Measurements from ENCODE around the gene DCDC2. TPM values are rescaled to one million over a fixed set of nuclear protein-coding genes. Genes with fewer than 3 reads are reported as not detected.
"Not testable (repeated sequence)": the region's sequence is repeated elsewhere in the genome, so short reads cannot be mapped to it uniquely, and the experiment has no call there.

Gene DCDC2
- total and polyA plus RNA-seq, 7 donors: 0.45 to 3.1 (median 0.74) TPM

DNA sequence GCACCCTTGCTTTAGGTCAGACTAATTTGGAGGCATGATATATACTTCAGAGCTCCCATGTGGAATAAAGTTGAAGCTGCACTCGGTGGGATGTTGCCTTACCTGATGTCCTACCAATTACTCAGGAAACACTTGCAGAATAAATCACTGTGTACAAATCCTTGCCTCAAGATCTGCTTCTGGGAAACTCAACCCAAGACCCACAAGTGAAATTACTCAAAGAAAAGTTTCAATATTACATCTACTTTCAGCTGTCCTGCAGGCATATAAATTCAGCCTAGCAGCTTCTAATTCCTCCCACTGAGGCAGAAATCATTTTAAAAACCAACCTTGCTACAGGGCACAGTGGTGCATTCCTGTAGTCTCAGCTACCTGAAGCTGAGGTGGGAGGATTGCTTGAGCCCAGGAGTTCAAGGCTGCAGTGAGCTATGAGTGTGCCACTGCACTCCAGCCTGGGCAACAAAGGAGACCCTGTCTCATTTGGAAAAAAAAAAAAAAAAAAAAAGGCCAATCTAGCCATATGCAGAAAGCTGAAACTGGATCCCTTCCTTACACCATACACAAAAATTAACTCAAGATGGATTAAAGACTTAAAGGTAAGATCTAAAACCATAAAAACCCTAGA, 20.7 kb upstream of the DCDC2 start:
- Histone ChIP-seq H3K27me3 (ENCODE audit: insufficient read depth in 3 of 3, low read length in 2 of 3) (no peaks in the 10 kb centered on the region), H3K36me3 (ENCODE audit: insufficient read depth in 1 of 2, low read depth in 1 of 2) (no peaks in the 10 kb centered on the region), H3K9me3 (no peaks in the 10 kb centered on the region), H3K4me3 (no peak overlapping the region), H3K4me1 (no peaks in the 10 kb centered on the region), H3K27ac (no peak overlapping the region)
- ATAC-seq (no peak), DNase-seq (no peak)
- 54 to 65% (median 64%) methylated on average over 1 of the region's 1 CpG for WGBS, 3 donors
- intact Hi-C loops (cut with DNase I): no loop called here
- TF ChIP-seq, protein P1, sequence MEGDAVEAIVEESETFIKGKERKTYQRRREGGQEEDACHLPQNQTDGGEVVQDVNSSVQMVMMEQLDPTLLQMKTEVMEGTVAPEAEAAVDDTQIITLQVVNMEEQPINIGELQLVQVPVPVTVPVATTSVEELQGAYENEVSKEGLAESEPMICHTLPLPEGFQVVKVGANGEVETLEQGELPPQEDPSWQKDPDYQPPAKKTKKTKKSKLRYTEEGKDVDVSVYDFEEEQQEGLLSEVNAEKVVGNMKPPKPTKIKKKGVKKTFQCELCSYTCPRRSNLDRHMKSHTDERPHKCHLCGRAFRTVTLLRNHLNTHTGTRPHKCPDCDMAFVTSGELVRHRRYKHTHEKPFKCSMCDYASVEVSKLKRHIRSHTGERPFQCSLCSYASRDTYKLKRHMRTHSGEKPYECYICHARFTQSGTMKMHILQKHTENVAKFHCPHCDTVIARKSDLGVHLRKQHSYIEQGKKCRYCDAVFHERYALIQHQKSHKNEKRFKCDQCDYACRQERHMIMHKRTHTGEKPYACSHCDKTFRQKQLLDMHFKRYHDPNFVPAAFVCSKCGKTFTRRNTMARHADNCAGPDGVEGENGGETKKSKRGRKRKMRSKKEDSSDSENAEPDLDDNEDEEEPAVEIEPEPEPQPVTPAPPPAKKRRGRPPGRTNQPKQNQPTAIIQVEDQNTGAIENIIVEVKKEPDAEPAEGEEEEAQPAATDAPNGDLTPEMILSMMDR (IDR thresholded peaks at IDR 0.05): no peak

- no peaks in the 10 kb centered on the region for H3K27me3 ChIP-seq (ENCODE audit: insufficient read depth in 3 of 3, low read length in 2 of 3)
- DNase-seq (no peak), ATAC-seq (no peak)
- H3K36me3 ChIP-seq (ENCODE audit: insufficient read depth in 1 of 2, low read depth in 1 of 2): no peaks in the 10 kb centered on the region
- intact Hi-C loops (cut with DNase I): no loop called here
- no peaks in the 10 kb centered on the region for H3K4me1 ChIP-seq
- 44 to 66% (median 62%) methylated on average over 4 of the region's 4 CpGs for WGBS, 3 donors
- no peak overlapping the region for H3K27ac ChIP-seq
- no peak overlapping the region for H3K4me3 ChIP-seq
- no peaks in the 10 kb centered on the region for H3K9me3 ChIP-seq
- TF ChIP-seq, protein P1 (IDR thresholded peaks at IDR 0.05): no peak
Measured at GRCh38 chr6:24376871-24377270, 19.0 kb upstream of the DCDC2 start.

- TF ChIP-seq, protein P1 (IDR thresholded peaks at IDR 0.05): no peak
Measured at GRCh38 chr6:24374612-24375011, 16.8 kb upstream of the DCDC2 start.

GRCh38 chr6:24365103-24365633, 7.3 kb upstream of the DCDC2 start:
- H3K27me3 ChIP-seq (ENCODE audit: insufficient read depth in 3 of 3, low read length in 2 of 3); intact Hi-C loops (cut with DNase I); H3K27ac ChIP-seq; H3K9me3 ChIP-seq; H3K4me3 ChIP-seq; ATAC-seq; H3K36me3 ChIP-seq (ENCODE audit: insufficient read depth in 1 of 2, low read depth in 1 of 2); DNase-seq; H3K4me1 ChIP-seq: not testable (repeated sequence)
- whole genome bisulfite sequencing, 3 donors: 74 to 82% (median 78%) methylated on average over 8 of the region's 8 CpGs

More at GRCh38 chr6:24374612-24375011, 16.8 kb upstream of the DCDC2 start:
- Histone ChIP-seq H3K4me3 (no peak overlapping the region), H3K36me3 (ENCODE audit: insufficient read depth in 1 of 2, low read depth in 1 of 2) (no peaks in the 10 kb centered on the region), H3K27ac (no peak overlapping the region), H3K9me3 (no peaks in the 10 kb centered on the region), H3K27me3 (ENCODE audit: insufficient read depth in 3 of 3, low read length in 2 of 3) (no peaks in the 10 kb centered on the region), H3K4me1 (no peaks in the 10 kb centered on the region)
- intact Hi-C loops (cut with DNase I): no loop called here
- ATAC-seq (no peak), DNase-seq (no peak)
- 85 to 89% (median 87%) methylated on average over 6 of the region's 6 CpGs for WGBS, 3 donors

DNA sequence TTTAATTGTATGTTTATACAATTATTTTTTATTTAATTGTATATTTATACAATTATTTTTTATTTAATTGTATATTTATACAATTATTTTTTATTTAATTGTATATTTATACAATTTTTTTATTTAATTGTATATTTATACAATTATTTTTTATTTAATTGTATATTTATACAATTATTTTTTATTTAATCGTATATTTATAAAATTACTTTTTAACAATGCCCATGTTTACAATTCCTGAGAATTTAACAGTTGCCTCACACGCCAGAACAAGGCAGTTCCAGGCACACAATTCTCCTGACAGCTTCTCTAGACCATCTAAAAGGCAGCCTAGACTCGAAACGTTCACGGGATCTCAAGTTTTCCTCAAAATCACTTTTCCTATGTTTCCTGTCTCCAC, 4.5 kb upstream of the DCDC2 start:
- DNase-seq; H3K4me1 ChIP-seq; intact Hi-C loops (cut with DNase I); H3K27me3 ChIP-seq (ENCODE audit: insufficient read depth in 3 of 3, low read length in 2 of 3); H3K36me3 ChIP-seq (ENCODE audit: insufficient read depth in 1 of 2, low read depth in 1 of 2); H3K4me3 ChIP-seq; H3K9me3 ChIP-seq; H3K27ac ChIP-seq; ATAC-seq: not testable (repeated sequence)
- WGBS, 3 donors: 83 to 86% (median 85%) methylated on average over 5 of the region's 5 CpGs

Data from psoas muscle (tissue), 8 donors.